Measurements from ENCODE around the gene SLC35B2. TPM values are rescaled to one million over a fixed set of nuclear protein-coding genes. Genes with fewer than 3 reads are reported as not detected.

The SLC35B2 gene
- total RNA-seq, 1 donor from 2014 or later, result 43.1 TPM

- DNase-seq, result peak; percentile 39
These were observed 28.4 kb upstream of the SLC35B2 start for GRCh38 chr6:44285552-44286284.

GRCh38 chr6:44284867-44285266 is 27.5 kb upstream of the SLC35B2 start:
- no peak for DNase-seq

- DNase-seq, result no peak
These were observed 26.8 kb upstream of the SLC35B2 start for GRCh38 chr6:44284121-44284520.

GRCh38 chr6:44278774-44279697 is 21.7 kb upstream of the SLC35B2 start:
- DNase-seq, result no peak

- DNase-seq, result no peak
These were observed 21.0 kb upstream of the SLC35B2 start for GRCh38 chr6:44278315-44278714.

- no peak for DNase-seq
These were observed 20.4 kb upstream of the SLC35B2 start for GRCh38 chr6:44277763-44278162.

GRCh38 chr6:44276667-44277640 is 19.6 kb upstream of the SLC35B2 start:
- DNase-seq, result no peak

GRCh38 chr6:44275749-44276648 is 18.7 kb upstream of the SLC35B2 start:
- no peak for DNase-seq

- no peak for DNase-seq
These were observed 18.0 kb upstream of the SLC35B2 start for GRCh38 chr6:44275271-44275748.

- no peak for DNase-seq
These were observed 16.3 kb upstream of the SLC35B2 start for GRCh38 chr6:44273617-44274016.

- no peak for DNase-seq
These were observed 15.8 kb upstream of the SLC35B2 start for GRCh38 chr6:44272999-44273566.

- DNase-seq, result no peak
These were observed 15.2 kb upstream of the SLC35B2 start for GRCh38 chr6:44272529-44272928.

GRCh38 chr6:44271914-44272313 is 14.6 kb upstream of the SLC35B2 start:
- no peak for DNase-seq

- no peak for DNase-seq
These were observed 14.0 kb upstream of the SLC35B2 start for GRCh38 chr6:44271406-44271723.

- DNase-seq, result no peak
These were observed 13.4 kb upstream of the SLC35B2 start for GRCh38 chr6:44270526-44271405.

- no peak for DNase-seq
These were observed 12.7 kb upstream of the SLC35B2 start, which contains the start of gene TMEM151B for GRCh38 chr6:44269921-44270525. Gene TMEM151B (plus strand): TSS chr6:44270450. CDS start chr6:44270743, 293 bp downstream.

GRCh38 chr6:44269178-44269920 is 12.0 kb upstream of the SLC35B2 start:
- no peak for DNase-seq

- peak; percentile 78 for DNase-seq
These were observed 10.8 kb upstream of the SLC35B2 start for GRCh38 chr6:44268095-44268628.
